Ovary (tissue), 9 donors: Measurements from ENCODE around the gene CACUL1. TPM values are rescaled to one million over a fixed set of nuclear protein-coding genes. Genes with fewer than 3 reads are reported as not detected.

Experiments
- DNase-seq, 5 donors: peaks; one replicate each; pipeline ENCODE4 v3.0.0-alpha.2; 2019 to 2020
- H3K27ac ChIP-seq, 2 donors: fragments of 200-600 bp; one replicate each; pipeline versions ENCODE4 v1.5.1 to v1.8.0; 2019 to 2022
- H3K27me3 ChIP-seq: fragments of 200-600 bp; one replicate; pipeline ENCODE4 v1.8.0; 2022
- H3K36me3 ChIP-seq: fragments of 200-600 bp; sonication (generic); one replicate; pipeline ENCODE4 v1.5.1; 2019
- H3K4me1 ChIP-seq: one replicate; pipeline ENCODE4 v1.8.1; 2013; ENCODE audit warnings: mild to moderate bottlenecking, moderate library complexity; ENCODE audit not compliant: insufficient read depth
- H3K4me3 ChIP-seq: fragments of 200-600 bp; sonication (generic); one replicate; pipeline ENCODE4 v1.5.1; 2017
- H3K9me3 ChIP-seq, 2 donors: fragments of 200-600 bp in 1 of 2; sonication (generic) in 1 of 2; one replicate each; pipeline versions ENCODE4 v1.5.1 to v1.8.1; 2013 to 2019; ENCODE audit warnings: mild to moderate bottlenecking in 1 of 2, moderate library complexity in 1 of 2
- CTCF ChIP-seq, 3 donors: fragments of 450-650 bp in 2 of 3; fragments of 200-600 bp in 1 of 3; IDR thresholded peaks; one replicate each; pipeline versions ENCODE4 v1.5.1 to v1.8.0; 2016 to 2022; ENCODE audit warnings: antibody characterized with exemption in 3 of 3, mild to moderate bottlenecking in 1 of 3
- EP300 ChIP-seq: sonication (generic); formaldehyde crosslinking; IDR thresholded peaks from one replicate; pipeline ENCODE4 v1.6.1; 2017; ENCODE audit warnings: antibody characterized with exemption
- POLR2A ChIP-seq: fragments of 450-650 bp; IDR thresholded peaks from one replicate; pipeline ENCODE4 v1.6.1; 2017; ENCODE audit warnings: antibody characterized with exemption, mild to moderate bottlenecking, moderate library complexity
- WGBS, 3 donors: extraction: QIAGEN DNeasy Blood & Tissue Kit in 1 of 3; methylation state at CpG; one replicate each; pipeline versions ENCODE4 v1.1.5 to v1.1.7; 2013 to 2017; 5-methylcytosine and 5-hydroxymethylcytosine counted together
- intact Hi-C, 4 donors: fragments of 100-400 bp; cut with DNase I; formaldehyde crosslinking; loops; one replicate each; pipeline versions ENCODE4 v1.11.0 to v1.15.1; 2022 to 2023
- polyA plus RNA-seq, 2 donors: library from polyadenylated mRNA; stranded (reverse); fragments of 200-250 nt in 1 of 2; fragments of 350-450 nt in 1 of 2; fragmentation: Illumina TruSeq in 1 of 2; extraction: RNeasy Lipid Tissue Mini Kit (QIAGEN cat#74804) in 1 of 2; gene quantifications; one replicate each; pipeline ENCODE4 v1.2.3, GENCODE V29; 2013 to 2014
- total RNA-seq, 7 donors: library from RNA; depleted of rRNA in 2 of 7; stranded (reverse); fragments of >200 nt in 2 of 7; fragmentation: NEBNext Ultra II Directional in 3 of 7; extraction: Animal tissue kit (Norgen Biotek cat#: 25700) in 3 of 7; gene quantifications; one replicate each; pipeline versions ENCODE4 v1.1.0 to v1.2.4, GENCODE V29; 2016 to 2023
- donor health status: DM: no; HTN: no; CAD: no; lungs with moderate emphysema.
- donor health status: DM: no; HTN: no; CAD: no.
- donor health status: Bipolar disorder and iron deficiency.
- donor health status: DM: yes; HTN: yes; CAD: no.
- donor health status: DM: no; HTN: no; CAD: no.
- donor health status: DM: yes; HTN: yes; CAD: no.

Gene CACUL1
- total and polyA plus RNA-seq, 9 donors: 7.0 to 29.7 (median 25.9) TPM

GRCh38 chr10:118729200-118729599, 25.6 kb downstream of the CACUL1 start:
- 71 to 85% (median 79%) methylated on average over 3 of the region's 3 CpGs for WGBS, 3 donors
- Histone ChIP-seq H3K4me3 (no peak overlapping the region), H3K36me3 (no peaks in the 10 kb centered on the region), H3K27me3 (no peaks in the 10 kb centered on the region), H3K4me1 (peaks cover 14% of the 10 kb centered on the region), H3K9me3 (no peaks in the 10 kb centered on the region), H3K27ac (no peak overlapping the region)
- DNase-seq: no peak
- intact Hi-C loops: loop anchor here in 1 of 4 donors (10.0 kb wide), 1 partner anchor 164 kb away; no protein-coding TSS in a partner anchor
- no peak for TF ChIP-seq CTCF (IDR thresholded peaks at IDR 0.05)
- TF ChIP-seq POLR2A: no peak
- TF ChIP-seq EP300: no peak

GRCh38 chr10:118725886-118726500, 28.8 kb downstream of the CACUL1 start:
- peak overlapping the region in 1 of 2 donors; percentile 6 for H3K27ac ChIP-seq
- H3K36me3 ChIP-seq: no peaks in the 10 kb centered on the region
- WGBS, 3 donors: 3 to 8% (median 5%) methylated on average over 4 of the region's 4 CpGs
- peaks cover 8% of the 10 kb centered on the region for H3K4me1 ChIP-seq
- TF ChIP-seq EP300 (no peak), CTCF (IDR thresholded peaks at IDR 0.05) (no peak), POLR2A (no peak)
- H3K27me3 ChIP-seq: no peaks in the 10 kb centered on the region
- no peaks in the 10 kb centered on the region for H3K9me3 ChIP-seq
- intact Hi-C loops: loop anchor here in 1 of 4 donors (10.0 kb wide), 1 partner anchor 161 kb away; no protein-coding TSS in a partner anchor
- DNase-seq: no peak
- H3K4me3 ChIP-seq: no peak overlapping the region

- Histone ChIP-seq H3K27me3 (no peaks in the 10 kb centered on the region), H3K4me3 (no peak overlapping the region), H3K36me3 (no peaks in the 10 kb centered on the region), H3K9me3 (no peaks in the 10 kb centered on the region), H3K4me1 (peaks cover 4% of the 10 kb centered on the region), H3K27ac (no peak overlapping the region)
- DNase-seq: no peak
- intact Hi-C loops: loop anchor here in 2 of 4 donors (5.0 to 10.0 kb wide), 2 partner anchors 156 to 159 kb away; no protein-coding TSS in a partner anchor
- WGBS, 3 donors: 92 to 95% (median 92%) methylated on average over 6 of the region's 6 CpGs
- TF ChIP-seq CTCF (IDR thresholded peaks at IDR 0.05): no peak
- no peak for TF ChIP-seq EP300
- no peak for TF ChIP-seq POLR2A
These were observed 31.3 kb downstream of the CACUL1 start for GRCh38 chr10:118723466-118723865.

- Histone ChIP-seq H3K4me1 (peaks cover 4% of the 10 kb centered on the region), H3K36me3 (no peaks in the 10 kb centered on the region), H3K4me3 (no peak overlapping the region), H3K9me3 (no peaks in the 10 kb centered on the region), H3K27me3 (no peaks in the 10 kb centered on the region), H3K27ac (no peak overlapping the region)
- no peak for DNase-seq
- WGBS, 3 donors: 68 to 69% (median 69%) methylated on average over 3 of the region's 3 CpGs
- no peak for TF ChIP-seq POLR2A
- TF ChIP-seq CTCF (IDR thresholded peaks at IDR 0.05): no peak
- no peak for TF ChIP-seq EP300
- intact Hi-C loops: loop anchor here (2.0 to 10.0 kb wide), 3 partner anchors 154 to 157 kb away; no protein-coding TSS in a partner anchor
These were observed 33.3 kb downstream of the CACUL1 start for GRCh38 chr10:118721539-118721876.
